HG03095 (cell line): ENCODE results near the gene NACA2.
"Not testable (repeated sequence)": the region's sequence is repeated elsewhere in the genome, so short reads cannot be mapped to it uniquely, and the experiment has no call there.

Experiments used
- ATAC-seq: cut with Tn5 transposase; IDR thresholded peaks from one replicate; pipeline ENCODE4 v1.9.1; 2021; ENCODE audit warnings: moderate library complexity; ENCODE audit not compliant: unreplicated experiment

NACA2 gene

GRCh38 chr17:61600621-61601020, 9.6 kb upstream of the NACA2 start:
- ATAC-seq, result no peak

- ATAC-seq, result no peak
Measured at GRCh38 chr17:61599608-61600007, 8.6 kb upstream of the NACA2 start.

GRCh38 chr17:61598014-61598413, 7.0 kb upstream of the NACA2 start:
- no peak for ATAC-seq

- ATAC-seq, result no peak
Measured at GRCh38 chr17:61597607-61598006, 6.6 kb upstream of the NACA2 start.

- ATAC-seq, result no peak
Measured at GRCh38 chr17:61595418-61596186, 4.6 kb upstream of the NACA2 start.

GRCh38 chr17:61594294-61594825, 3.3 kb upstream of the NACA2 start:
- ATAC-seq, result no peak

- no peak for ATAC-seq
Measured at GRCh38 chr17:61593426-61593825, 2.4 kb upstream of the NACA2 start.

GRCh38 chr17:61591930-61592329, 911 bp upstream of the NACA2 start:
- no peak for ATAC-seq

GRCh38 chr17:61589990-61590389, 1.0 kb downstream of the NACA2 start:
- ATAC-seq, result no peak

GRCh38 chr17:61587807-61588660, 3.0 kb downstream of the NACA2 start:
- ATAC-seq, result no peak

GRCh38 chr17:61587242-61587641, 3.8 kb downstream of the NACA2 start:
- no peak for ATAC-seq

GRCh38 chr17:61586622-61587021, 4.4 kb downstream of the NACA2 start:
- ATAC-seq, result not testable (repeated sequence)

- ATAC-seq, result no peak
Measured at GRCh38 chr17:61586031-61586566, 4.9 kb downstream of the NACA2 start.

GRCh38 chr17:61584866-61585265, 6.2 kb downstream of the NACA2 start:
- ATAC-seq, result no peak

GRCh38 chr17:61584266-61584665, 6.8 kb downstream of the NACA2 start:
- no peak for ATAC-seq

GRCh38 chr17:61583660-61584264, 7.3 kb downstream of the NACA2 start:
- no peak for ATAC-seq

- no peak for ATAC-seq
Measured at GRCh38 chr17:61583242-61583641, 7.8 kb downstream of the NACA2 start.

GRCh38 chr17:61582593-61582992, 8.4 kb downstream of the NACA2 start:
- no peak for ATAC-seq

- no peak for ATAC-seq
Measured at GRCh38 chr17:61581611-61582349, 9.2 kb downstream of the NACA2 start.

GRCh38 chr17:61580502-61580901, 10.5 kb downstream of the NACA2 start:
- ATAC-seq, result no peak

GRCh38 chr17:61579961-61580360, 11.1 kb downstream of the NACA2 start:
- no peak for ATAC-seq
